SK-N-SH (cell line): ENCODE results near the gene NPIPB2.

Experiments used
- CHD2 ChIP-seq: fragments of 150-350 bp; IDR thresholded peaks from 2 replicates; pipeline ENCODE4 v1.6.1; 2018; ENCODE audit warnings: low read length; ENCODE audit not compliant: partially characterized antibody
- EZH2phosphoT487 ChIP-seq: fragments of 200-600 bp; sonication (generic); IDR thresholded peaks from 2 replicates; pipeline ENCODE4 v1.6.1; 2017; ENCODE audit warnings: low read depth, mixed run types, mild to moderate bottlenecking, antibody characterized with exemption, moderate library complexity, borderline replicate concordance
- FOSL2 ChIP-seq: IDR thresholded peaks from 2 replicates; pipeline ENCODE4 v1.4.0; 2012; ENCODE audit warnings: low read depth, mild to moderate bottlenecking, moderate library complexity, borderline replicate concordance
- NFIC ChIP-seq: IDR thresholded peaks from 2 replicates; pipeline ENCODE4 v1.4.0; 2012; ENCODE audit warnings: borderline replicate concordance
- POLR2AphosphoS5 ChIP-seq: IDR thresholded peaks from 2 replicates; pipeline ENCODE4 v1.6.1; 2012; ENCODE audit warnings: low read depth, low read length
- RCOR1 ChIP-seq: fragments of 150-350 bp; IDR thresholded peaks from 2 replicates; pipeline ENCODE4 v1.6.1; 2017; ENCODE audit warnings: antibody characterized with exemption, low read length
- RXRA ChIP-seq: IDR thresholded peaks from 2 replicates; pipeline ENCODE4 v1.4.0; 2012; ENCODE audit warnings: low read depth, mild to moderate bottlenecking, borderline replicate concordance
- TAF1 ChIP-seq: IDR thresholded peaks from 2 replicates; pipeline ENCODE4 v1.6.1; 2012; ENCODE audit warnings: low read depth, mild to moderate bottlenecking, low read length, moderate library complexity, borderline replicate concordance
- YY1 ChIP-seq: IDR thresholded peaks from 2 replicates; pipeline ENCODE4 v1.4.0; 2012; ENCODE audit warnings: low read depth, mild to moderate bottlenecking
- TF ChIP-seq, protein P1 (sequence below): fragments of 200-600 bp; sonication (generic); IDR thresholded peaks from 2 replicates; pipeline ENCODE4 v1.6.1; 2017; ENCODE audit warnings: antibody characterized with exemption, mild to moderate bottlenecking, moderate library complexity
- TF ChIP-seq, protein P2 (sequence below): IDR thresholded peaks from 2 replicates; pipeline ENCODE4 v1.4.0; 2012; ENCODE audit warnings: low read depth, borderline replicate concordance
- TF ChIP-seq, protein P3 (sequence below): IDR thresholded peaks from 2 replicates; pipeline ENCODE4; 2012
- TF ChIP-seq, protein P4 (sequence below): IDR thresholded peaks from 2 replicates; pipeline ENCODE4 v1.6.1; 2012; ENCODE audit warnings: mild to moderate bottlenecking, low read depth, low read length, moderate library complexity

DNA sequence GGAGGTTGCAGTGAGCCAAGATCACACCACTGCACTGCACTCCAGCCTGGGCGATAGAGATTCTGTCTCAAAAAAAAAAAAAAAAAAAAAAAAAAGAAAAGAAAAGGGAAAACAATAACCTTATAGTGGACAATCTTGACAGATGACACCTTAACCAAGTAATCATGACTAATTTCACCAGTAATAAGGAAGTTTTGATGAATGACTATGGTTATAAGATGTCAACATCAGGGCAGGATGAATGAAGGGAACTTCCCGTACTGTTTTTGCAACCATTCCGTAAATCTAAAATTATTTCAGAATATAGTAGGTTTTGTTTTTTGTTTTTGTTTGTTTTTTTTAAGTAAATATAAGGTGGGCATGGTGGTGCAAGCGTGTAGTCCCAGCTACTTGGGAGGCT lies 49.1 kb downstream of the NPIPB2 start:
- TF ChIP-seq, protein P1, sequence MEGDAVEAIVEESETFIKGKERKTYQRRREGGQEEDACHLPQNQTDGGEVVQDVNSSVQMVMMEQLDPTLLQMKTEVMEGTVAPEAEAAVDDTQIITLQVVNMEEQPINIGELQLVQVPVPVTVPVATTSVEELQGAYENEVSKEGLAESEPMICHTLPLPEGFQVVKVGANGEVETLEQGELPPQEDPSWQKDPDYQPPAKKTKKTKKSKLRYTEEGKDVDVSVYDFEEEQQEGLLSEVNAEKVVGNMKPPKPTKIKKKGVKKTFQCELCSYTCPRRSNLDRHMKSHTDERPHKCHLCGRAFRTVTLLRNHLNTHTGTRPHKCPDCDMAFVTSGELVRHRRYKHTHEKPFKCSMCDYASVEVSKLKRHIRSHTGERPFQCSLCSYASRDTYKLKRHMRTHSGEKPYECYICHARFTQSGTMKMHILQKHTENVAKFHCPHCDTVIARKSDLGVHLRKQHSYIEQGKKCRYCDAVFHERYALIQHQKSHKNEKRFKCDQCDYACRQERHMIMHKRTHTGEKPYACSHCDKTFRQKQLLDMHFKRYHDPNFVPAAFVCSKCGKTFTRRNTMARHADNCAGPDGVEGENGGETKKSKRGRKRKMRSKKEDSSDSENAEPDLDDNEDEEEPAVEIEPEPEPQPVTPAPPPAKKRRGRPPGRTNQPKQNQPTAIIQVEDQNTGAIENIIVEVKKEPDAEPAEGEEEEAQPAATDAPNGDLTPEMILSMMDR: no peak
- no peak for TF ChIP-seq CHD2
- no peak for TF ChIP-seq RXRA
- TF ChIP-seq EZH2phosphoT487: no peak
- TF ChIP-seq, protein P2, sequence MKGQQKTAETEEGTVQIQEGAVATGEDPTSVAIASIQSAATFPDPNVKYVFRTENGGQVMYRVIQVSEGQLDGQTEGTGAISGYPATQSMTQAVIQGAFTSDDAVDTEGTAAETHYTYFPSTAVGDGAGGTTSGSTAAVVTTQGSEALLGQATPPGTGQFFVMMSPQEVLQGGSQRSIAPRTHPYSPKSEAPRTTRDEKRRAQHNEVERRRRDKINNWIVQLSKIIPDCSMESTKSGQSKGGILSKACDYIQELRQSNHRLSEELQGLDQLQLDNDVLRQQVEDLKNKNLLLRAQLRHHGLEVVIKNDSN: no peak
- TF ChIP-seq YY1: no peak
- TF ChIP-seq, protein P3, sequence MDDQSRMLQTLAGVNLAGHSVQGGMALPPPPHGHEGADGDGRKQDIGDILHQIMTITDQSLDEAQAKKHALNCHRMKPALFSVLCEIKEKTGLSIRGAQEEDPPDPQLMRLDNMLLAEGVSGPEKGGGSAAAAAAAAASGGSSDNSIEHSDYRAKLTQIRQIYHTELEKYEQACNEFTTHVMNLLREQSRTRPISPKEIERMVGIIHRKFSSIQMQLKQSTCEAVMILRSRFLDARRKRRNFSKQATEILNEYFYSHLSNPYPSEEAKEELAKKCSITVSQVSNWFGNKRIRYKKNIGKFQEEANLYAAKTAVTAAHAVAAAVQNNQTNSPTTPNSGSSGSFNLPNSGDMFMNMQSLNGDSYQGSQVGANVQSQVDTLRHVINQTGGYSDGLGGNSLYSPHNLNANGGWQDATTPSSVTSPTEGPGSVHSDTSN: no peak
- TF ChIP-seq POLR2AphosphoS5: no peak
- TF ChIP-seq, protein P4, sequence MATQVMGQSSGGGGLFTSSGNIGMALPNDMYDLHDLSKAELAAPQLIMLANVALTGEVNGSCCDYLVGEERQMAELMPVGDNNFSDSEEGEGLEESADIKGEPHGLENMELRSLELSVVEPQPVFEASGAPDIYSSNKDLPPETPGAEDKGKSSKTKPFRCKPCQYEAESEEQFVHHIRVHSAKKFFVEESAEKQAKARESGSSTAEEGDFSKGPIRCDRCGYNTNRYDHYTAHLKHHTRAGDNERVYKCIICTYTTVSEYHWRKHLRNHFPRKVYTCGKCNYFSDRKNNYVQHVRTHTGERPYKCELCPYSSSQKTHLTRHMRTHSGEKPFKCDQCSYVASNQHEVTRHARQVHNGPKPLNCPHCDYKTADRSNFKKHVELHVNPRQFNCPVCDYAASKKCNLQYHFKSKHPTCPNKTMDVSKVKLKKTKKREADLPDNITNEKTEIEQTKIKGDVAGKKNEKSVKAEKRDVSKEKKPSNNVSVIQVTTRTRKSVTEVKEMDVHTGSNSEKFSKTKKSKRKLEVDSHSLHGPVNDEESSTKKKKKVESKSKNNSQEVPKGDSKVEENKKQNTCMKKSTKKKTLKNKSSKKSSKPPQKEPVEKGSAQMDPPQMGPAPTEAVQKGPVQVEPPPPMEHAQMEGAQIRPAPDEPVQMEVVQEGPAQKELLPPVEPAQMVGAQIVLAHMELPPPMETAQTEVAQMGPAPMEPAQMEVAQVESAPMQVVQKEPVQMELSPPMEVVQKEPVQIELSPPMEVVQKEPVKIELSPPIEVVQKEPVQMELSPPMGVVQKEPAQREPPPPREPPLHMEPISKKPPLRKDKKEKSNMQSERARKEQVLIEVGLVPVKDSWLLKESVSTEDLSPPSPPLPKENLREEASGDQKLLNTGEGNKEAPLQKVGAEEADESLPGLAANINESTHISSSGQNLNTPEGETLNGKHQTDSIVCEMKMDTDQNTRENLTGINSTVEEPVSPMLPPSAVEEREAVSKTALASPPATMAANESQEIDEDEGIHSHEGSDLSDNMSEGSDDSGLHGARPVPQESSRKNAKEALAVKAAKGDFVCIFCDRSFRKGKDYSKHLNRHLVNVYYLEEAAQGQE: no peak
- TF ChIP-seq TAF1: no peak
- no peak for TF ChIP-seq FOSL2
- no peak for TF ChIP-seq RCOR1
- TF ChIP-seq NFIC: no peak
